GM12878 (cell line): ENCODE data around the gene STAT4. TPM values are rescaled to one million over a fixed set of nuclear protein-coding genes. Genes with fewer than 3 reads are reported as not detected.
A peak's percentile ranks its signal among the peaks of the same experiment; 100 is the strongest.

Source experiments
- ATAC-seq: fragments of 200-7000 bp; cut with Tn5 transposase; 3 replicates; pipeline ENCODE4 v1.9.1; 2020; ENCODE audit warnings: mild to moderate bottlenecking, moderate library complexity
- BruUV-seq: library from RNA; stranded (reverse); fragments of 400-500 nt; replicated peaks from 2 replicates; lab custom pipeline; 2021; lab: Mats Ljungman, UMichigan
- CTCF ChIA-PET: fragments of 300-600 bp; sonication (Branson Sonifier 250); formaldehyde crosslinking; extraction: SDS; loops from one replicate; lab custom pipeline; 2021; ENCODE audit warnings: inconsistent platforms; lab: Yijun Ruan, JAX
- POLR2A ChIA-PET: fragments of 350-600 bp; formaldehyde crosslinking; extraction: SDS; loops from one replicate; lab custom pipeline; 2021; ENCODE audit warnings: inconsistent platforms; lab: Charles Lee
- RAD21 ChIA-PET: fragments of 300-600 bp; sonication (Branson Sonifier 250); formaldehyde crosslinking; loops from one replicate; lab custom pipeline; 2023; ENCODE audit warnings: antibody characterized with exemption; ENCODE audit not compliant: unreplicated experiment; lab: Charles Lee
- SMC1A ChIA-PET: fragments of 300-600 bp; sonication (Branson Sonifier 250); formaldehyde crosslinking; loops from one replicate; lab custom pipeline; 2023; ENCODE audit not compliant: unreplicated experiment, uncharacterized antibody; lab: Charles Lee
- DNase-seq: peaks from one replicate; pipeline ENCODE4 v3.0.0-alpha.2; 2011; ENCODE audit warnings: low read depth, low spot score
- FAIRE-seq: peaks from 3 replicates; lab custom pipeline; 2011; peaks lifted over from hg19 to GRCh38; lab: Jason Lieb, UNC
- H2AFZ ChIP-seq: 2 replicates; pipeline ENCODE4 v1.6.0; 2011; ENCODE audit warnings: low read depth, low read length, control low read depth; ENCODE audit not compliant: control insufficient read depth
- H3K27ac ChIP-seq: 2 replicates; pipeline ENCODE4 v1.5.1; 2011; ENCODE audit warnings: control low read depth; ENCODE audit not compliant: control insufficient read depth, insufficient read depth
- H3K27me3 ChIP-seq, 2 experiments: replicated peaks in 1 of 2; 2 replicates each; pipeline versions ENCODE4 v1.6.0 to v1.6.1; 2011; ENCODE audit warnings: low read length in 1 of 2; ENCODE audit not compliant: control insufficient read depth in 2 of 2, insufficient read depth in 2 of 2
- H3K36me3 ChIP-seq, 2 experiments: 2 replicates each; pipeline ENCODE4 v1.5.1; 2011; ENCODE audit warnings: low read length in 1 of 2; ENCODE audit not compliant: control insufficient read depth in 2 of 2, insufficient read depth in 2 of 2
- H3K4me1 ChIP-seq: 2 replicates; pipeline ENCODE4 v1.6.1; 2011; ENCODE audit warnings: mild to moderate bottlenecking, low read length, moderate library complexity, mixed read lengths; ENCODE audit not compliant: control insufficient read depth, insufficient read depth
- H3K4me2 ChIP-seq: 2 replicates; pipeline ENCODE4 v1.6.0; 2011; ENCODE audit warnings: control low read depth; ENCODE audit not compliant: control insufficient read depth, insufficient read depth
- H3K4me3 ChIP-seq: fragments of 200-600 bp; sonication (generic); 2 replicates; pipeline ENCODE4 v1.5.1; 2016
- H3K79me2 ChIP-seq: 2 replicates; pipeline ENCODE4 v1.6.0; 2011; ENCODE audit warnings: low read length; ENCODE audit not compliant: control insufficient read depth, insufficient read depth
- H3K9ac ChIP-seq: 2 replicates; pipeline ENCODE4 v1.8.0; 2011; ENCODE audit warnings: low read length, control low read depth, mixed read lengths; ENCODE audit not compliant: control insufficient read depth, insufficient read depth
- H3K9me3 ChIP-seq: replicated peaks from 3 replicates; pipeline ENCODE4 v1.5.1; 2011; ENCODE audit warnings: mild to moderate bottlenecking, low read length; ENCODE audit not compliant: control insufficient read depth, insufficient read depth
- H4K20me1 ChIP-seq: 2 replicates; pipeline ENCODE4 v1.6.0; 2011; ENCODE audit not compliant: control insufficient read depth, insufficient read depth
- ASH2L ChIP-seq: fragments of 300-600, 200-600 bp; sonication (generic); IDR thresholded peaks from 2 replicates; pipeline ENCODE4 v1.6.1; 2017; ENCODE audit warnings: low read depth, mild to moderate bottlenecking, borderline replicate concordance
- BHLHE40 ChIP-seq, 2 experiments: fragments of 450-650 bp in 1 of 2; IDR thresholded peaks; 2 replicates each; pipeline ENCODE4 v1.6.1; 2011 to 2017; ENCODE audit warnings: low read depth in 2 of 2, borderline replicate concordance in 1 of 2, improper control_type of control experiment in 1 of 2, low read length in 1 of 2, mild to moderate bottlenecking in 1 of 2
- IRF4 ChIP-seq: IDR thresholded peaks from 2 replicates; pipeline ENCODE4 v1.6.1; 2011; ENCODE audit warnings: low read depth, low read length
- LARP7 ChIP-seq: fragments of 450-650 bp; IDR thresholded peaks from 2 replicates; pipeline ENCODE4 v1.6.1; 2017; ENCODE audit warnings: mild to moderate bottlenecking
- NRF1 ChIP-seq: conservative IDR thresholded peaks from 2 replicates; pipeline ENCODE4 v1.6.1; 2011; ENCODE audit warnings: mild to moderate bottlenecking, low read depth, low read length, improper control_type of control experiment
- SMC3 ChIP-seq: IDR thresholded peaks from 2 replicates; pipeline ENCODE4 v1.6.1; 2011; ENCODE audit warnings: low read length, improper control_type of control experiment, borderline replicate concordance
- ZZZ3 ChIP-seq: IDR thresholded peaks from 2 replicates; pipeline ENCODE4 v1.6.1; 2011; ENCODE audit warnings: low read depth; ENCODE audit not compliant: control insufficient read depth, insufficient read length
- WGBS: methylation state at CpG from one replicate; pipeline ENCODE4 v1.1.6; 2016; ENCODE audit warnings: low lambda C conversion rate; ENCODE audit not compliant: insufficient replicate concordance, insufficient coverage; ENCODE audit errors: missing lambda C conversion rate; 5-methylcytosine and 5-hydroxymethylcytosine counted together
- in situ Hi-C: fragments of 300-500 bp; cut with MboI; formaldehyde crosslinking; loops from 9 replicates; pipeline ENCODE4 v1.14.3; 2018; ENCODE audit warnings: mixed read lengths
- intact Hi-C: fragments of 100-400 bp; cut with micrococcal nuclease; formaldehyde crosslinking; loops from one replicate; pipeline ENCODE4 v1.14.2; 2022; ENCODE audit not compliant: unreplicated experiment
- polyA plus RNA-seq, 11 experiments: library from polyadenylated mRNA; depleted of rRNA in 4 of 11; unstranded in 6 of 11; stranded (reverse) in 5 of 11; fragments of >200 nt; fragmentation: Nextera tagmentation in 4 of 11; fragmentation: Illumina TruSeq in 1 of 11; extraction: Ambion mirVana in 4 of 11; extraction: Trizol in 1 of 11; gene quantifications; 1 replicate in 1 of 11; 2 replicates in 10 of 11; pipeline versions ENCODE4 v1.2.1 to v1.2.3, GENCODE V29; 2011 to 2016; ENCODE audit warnings: inconsistent platforms in 2 of 11, missing spikeins in 2 of 11, low read depth in 1 of 11
- total RNA-seq, 4 experiments: library from RNA; depleted of rRNA in 3 of 4; stranded (reverse); fragments of >200 nt in 3 of 4; fragmentation: Illumina TruSeq in 1 of 4; extraction: Trizol in 1 of 4; gene quantifications; 2 replicates each; pipeline versions ENCODE4 v1.2.1 to v1.2.3, GENCODE V29; 2013 to 2021
- TF ChIP-seq, protein P1 (sequence below): fragments of 450-650 bp; IDR thresholded peaks from 2 replicates; pipeline ENCODE4 v1.6.1; 2017; ENCODE audit warnings: mild to moderate bottlenecking, low read depth, inconsistent platforms; ENCODE audit not compliant: poor library complexity, severe bottlenecking

Gene STAT4
- total and polyA plus RNA-seq, 10 of the 15 experiments (the other 5 are each of a cell fraction or from before 2014, with no cell fraction given), result 3.1 to 9.3 (median 7.1) TPM

DNA sequence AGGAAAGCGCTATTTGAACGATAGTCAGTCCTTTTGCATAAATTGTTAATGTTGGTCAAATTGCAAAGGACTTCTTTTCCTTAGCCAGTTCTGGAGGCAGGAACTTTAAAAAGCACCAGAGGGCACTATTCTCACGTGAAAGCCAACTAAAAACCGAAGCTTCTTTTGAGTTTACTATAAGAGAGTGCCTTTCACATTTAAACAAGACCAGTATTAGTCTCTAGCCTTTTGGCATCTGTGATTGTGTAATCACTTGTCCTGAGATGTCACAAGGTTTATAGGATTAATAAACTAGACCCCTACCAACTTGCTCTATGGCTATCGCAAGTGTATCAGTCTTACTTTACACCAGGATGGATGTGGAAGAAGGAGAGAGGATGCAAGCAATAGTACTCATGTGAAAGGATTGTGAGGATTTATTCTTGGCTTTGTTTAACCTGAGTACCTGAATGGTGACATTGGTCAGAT is 14.4 kb upstream of the STAT4 start (continued):
- TF ChIP-seq SMC3 (peak; percentile 93), ASH2L (no peak), ZZZ3 (no peak), IRF4 (no peak), NRF1 (no peak), BHLHE40 (IDR thresholded peaks at IDR 0.05; ENCODE audit: borderline replicate concordance in 1 of 2, low read depth in 2 of 2, low read length in 1 of 2) (peak; percentile 24 to 40; a peak in 1 of 4 replicates)
- TF ChIP-seq, protein P1, sequence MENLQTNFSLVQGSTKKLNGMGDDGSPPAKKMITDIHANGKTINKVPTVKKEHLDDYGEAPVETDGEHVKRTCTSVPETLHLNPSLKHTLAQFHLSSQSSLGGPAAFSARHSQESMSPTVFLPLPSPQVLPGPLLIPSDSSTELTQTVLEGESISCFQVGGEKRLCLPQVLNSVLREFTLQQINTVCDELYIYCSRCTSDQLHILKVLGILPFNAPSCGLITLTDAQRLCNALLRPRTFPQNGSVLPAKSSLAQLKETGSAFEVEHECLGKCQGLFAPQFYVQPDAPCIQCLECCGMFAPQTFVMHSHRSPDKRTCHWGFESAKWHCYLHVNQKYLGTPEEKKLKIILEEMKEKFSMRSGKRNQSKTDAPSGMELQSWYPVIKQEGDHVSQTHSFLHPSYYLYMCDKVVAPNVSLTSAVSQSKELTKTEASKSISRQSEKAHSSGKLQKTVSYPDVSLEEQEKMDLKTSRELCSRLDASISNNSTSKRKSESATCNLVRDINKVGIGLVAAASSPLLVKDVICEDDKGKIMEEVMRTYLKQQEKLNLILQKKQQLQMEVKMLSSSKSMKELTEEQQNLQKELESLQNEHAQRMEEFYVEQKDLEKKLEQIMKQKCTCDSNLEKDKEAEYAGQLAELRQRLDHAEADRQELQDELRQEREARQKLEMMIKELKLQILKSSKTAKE, result no peak

DNA sequence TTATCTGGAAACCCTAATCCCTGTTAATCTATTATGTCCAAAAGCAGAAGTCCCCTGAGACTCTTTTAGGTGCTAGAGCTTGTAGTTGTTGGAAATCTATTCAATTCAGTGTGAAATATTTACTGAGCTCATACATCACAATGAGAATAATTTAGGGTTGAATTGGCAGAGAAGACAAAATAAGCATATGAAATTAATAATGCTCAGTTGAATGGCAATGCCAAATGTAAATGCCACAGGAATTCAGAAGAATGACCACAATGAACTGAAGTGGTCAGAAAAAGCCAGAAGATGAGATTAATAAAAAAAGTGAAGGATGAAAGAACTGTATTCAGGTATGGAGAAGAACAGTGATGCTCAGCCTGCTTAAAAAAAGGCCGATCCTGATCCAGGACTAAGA is 8.0 kb upstream of the STAT4 start:
- Histone ChIP-seq H4K20me1 (no peaks in the 10 kb centered on the region), H3K27ac (no peak overlapping the region), H3K9me3 (no peaks in the 10 kb centered on the region), H3K4me3 (no peak overlapping the region), H3K36me3 (no peaks in the 10 kb centered on the region), H3K4me1 (no peaks in the 10 kb centered on the region), H3K27me3 (no peaks in the 10 kb centered on the region; a peak in 1 of 4 replicates), H2AFZ (no peak overlapping the region), H3K9ac (no peak overlapping the region), H3K79me2 (no peaks in the 10 kb centered on the region), H3K4me2 (no peak overlapping the region)
- DNase-seq (no peak), ATAC-seq (no peak), FAIRE-seq (no peak)
- intact Hi-C loops (no loop called here), in situ Hi-C loops (no loop called here)
- BruUV-seq, result no TSS peak
- ChIA-PET RAD21 (interaction anchor here (12.1 kb wide), 1 partner anchor 107 kb away, joined by 324 read pairs; no protein-coding TSS in a partner anchor), CTCF (interaction anchor here (0.6 to 18.5 kb wide), 10 partner anchors 14 to 398 kb away, joined by 3 to 659 read pairs (median 3); no protein-coding TSS in a partner anchor), POLR2A (interaction anchor here (1.0 kb wide), 1 partner anchor 109 kb away, joined by 4 read pairs; no protein-coding TSS in a partner anchor), SMC1A (interaction anchor here (0.7 to 5.0 kb wide), 8 partner anchors 11 to 374 kb away, joined by 3 to 51 read pairs (median 4); no protein-coding TSS in a partner anchor)
- WGBS, result 86% methylated on average over 1 of the region's 1 CpG
- TF ChIP-seq LARP7, result no peak
